GM18508 (cell line): ENCODE data around the gene SGCD.

Experiments used
- ATAC-seq: cut with Tn5 transposase; IDR thresholded peaks from one replicate; pipeline ENCODE4 v1.9.1; 2021; ENCODE audit warnings: moderate number of reproducible peaks; ENCODE audit not compliant: insufficient read depth, unreplicated experiment

The SGCD gene

DNA sequence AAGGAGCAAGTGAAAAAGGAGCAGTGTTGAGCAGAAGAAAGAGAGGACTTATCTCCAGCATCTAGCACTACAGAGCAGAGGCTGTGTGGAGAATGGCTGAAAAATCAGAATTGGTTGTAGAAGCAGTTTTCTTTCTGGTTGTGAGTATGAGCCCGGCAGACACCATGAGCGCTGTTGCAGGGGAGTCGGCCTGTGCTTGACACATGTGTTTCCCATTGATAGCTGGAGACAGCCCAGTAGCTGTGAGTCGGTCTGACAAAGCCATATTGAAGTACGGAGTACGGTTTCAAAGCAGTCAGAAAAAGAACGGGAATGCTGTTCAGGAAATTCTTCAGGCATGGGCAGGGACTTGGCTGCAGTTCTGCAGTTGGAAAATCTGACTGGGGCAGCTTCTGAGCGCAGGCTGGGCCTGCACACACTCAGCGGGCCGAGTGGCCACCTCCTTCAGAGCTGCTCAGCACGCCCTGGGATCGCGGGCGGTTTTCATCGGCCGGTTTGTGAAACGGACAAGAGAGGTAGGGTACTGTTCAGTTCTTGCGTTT is at the start of gene SGCD:
SGCD (plus strand) TSS at position 447 of the 542 bp plus-strand sequence.
- no peak for ATAC-seq

- no peak for ATAC-seq
Observed at GRCh38 chr5:156277290-156277689, 49.7 kb upstream of the SGCD start.

DNA sequence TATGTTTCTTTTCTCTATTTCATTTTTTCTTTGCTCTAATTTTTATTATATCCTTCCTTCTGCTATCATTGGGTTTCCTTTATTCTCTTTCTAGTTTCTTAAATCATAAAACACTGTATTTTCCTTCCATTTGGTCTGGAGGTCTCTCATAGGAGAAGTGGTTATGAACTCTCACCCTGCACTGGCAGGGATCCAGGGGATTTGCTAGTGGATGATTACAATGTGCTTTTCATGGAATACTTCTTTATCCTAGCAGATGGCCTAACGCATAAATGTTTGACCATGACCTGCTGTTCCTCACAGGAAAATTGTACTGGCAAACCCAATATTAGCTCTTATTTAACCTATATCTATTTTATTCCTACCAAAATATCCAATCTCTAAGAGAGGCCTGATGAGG is 31.5 kb upstream of the SGCD start:
- no peak for ATAC-seq

DNA sequence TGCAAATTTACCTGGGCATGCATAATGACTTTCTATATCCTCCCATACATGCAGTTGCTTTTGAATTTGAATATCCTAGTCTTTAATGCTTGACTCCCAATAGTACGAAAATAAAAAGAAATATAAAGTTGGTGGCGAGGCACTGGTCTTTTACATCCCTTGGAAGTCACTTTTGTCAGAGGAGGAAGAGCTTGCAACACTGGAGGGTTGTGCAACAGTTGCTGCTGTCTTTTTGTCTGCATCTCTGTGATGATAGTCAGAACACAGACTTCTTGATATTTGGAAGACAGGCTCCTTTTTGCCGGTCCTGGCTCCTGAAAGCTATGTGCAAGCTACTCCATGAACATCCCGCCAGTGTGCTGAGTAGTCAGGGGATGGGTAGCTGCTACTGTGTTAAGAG is 16.8 kb upstream of the SGCD start:
- ATAC-seq: no peak

DNA sequence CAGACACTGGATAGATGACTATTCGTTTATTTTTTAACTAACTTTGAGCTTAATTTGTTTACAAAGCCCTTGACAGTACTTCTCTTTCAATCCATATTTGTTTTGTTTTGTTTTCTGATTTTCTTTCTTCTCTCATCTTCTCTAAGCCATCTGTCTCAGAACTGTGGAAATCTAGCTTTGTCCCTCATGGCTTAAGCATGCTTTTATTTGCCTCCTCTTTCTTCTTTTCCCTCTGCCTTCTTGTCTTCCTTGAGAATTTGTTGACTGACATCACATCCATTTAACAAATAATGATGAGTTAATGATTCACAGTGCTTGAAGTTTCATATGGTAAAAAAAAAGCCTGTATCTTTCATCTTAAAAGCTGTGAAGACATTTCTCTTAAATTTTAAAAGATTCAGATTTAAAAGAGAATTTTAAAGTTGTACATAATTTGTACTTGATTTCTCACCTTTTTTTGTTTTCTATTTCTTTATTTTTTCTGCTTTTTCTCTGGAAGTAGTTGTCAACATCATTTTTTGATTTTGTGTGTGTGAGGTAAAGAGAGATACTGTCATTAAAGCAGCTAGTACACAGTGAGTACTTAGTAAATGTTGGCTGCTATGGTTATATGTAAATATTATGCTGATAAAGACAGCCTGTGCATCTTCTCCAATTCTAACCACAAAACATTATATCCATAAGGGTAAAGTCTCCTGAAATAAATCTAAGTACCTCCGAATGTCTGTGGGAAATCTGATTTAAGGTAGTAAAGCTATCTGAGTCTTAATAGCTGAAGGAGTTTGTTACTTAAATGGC is 13.9 kb upstream of the SGCD start:
- no peak for ATAC-seq

DNA sequence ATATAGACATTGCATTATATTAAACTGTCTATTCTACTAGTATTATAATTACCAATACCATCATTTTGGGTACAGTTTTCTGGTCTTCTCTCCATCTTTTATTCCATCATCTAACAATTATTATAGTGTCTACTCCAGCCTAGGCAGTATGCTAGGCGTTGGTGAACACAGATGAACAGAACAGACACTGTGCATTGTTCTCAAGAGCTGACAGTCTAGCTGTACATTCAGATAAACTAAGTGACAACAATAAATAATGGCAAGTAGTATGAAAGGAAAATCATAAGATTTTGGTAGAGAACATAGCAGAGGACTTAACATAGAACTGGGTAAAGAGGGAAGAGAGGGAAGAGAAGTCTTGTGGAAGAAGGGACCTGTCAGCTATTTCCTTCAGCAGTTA is 12.5 kb upstream of the SGCD start:
- no peak for ATAC-seq

- no peak for ATAC-seq
Observed at GRCh38 chr5:156322666-156323065, 4.3 kb upstream of the SGCD start.

GRCh38 chr5:156327296-156327695 is 332 bp downstream of the SGCD start:
- no peak for ATAC-seq

GRCh38 chr5:156328161-156328560 is 1.2 kb downstream of the SGCD start:
- no peak for ATAC-seq

DNA sequence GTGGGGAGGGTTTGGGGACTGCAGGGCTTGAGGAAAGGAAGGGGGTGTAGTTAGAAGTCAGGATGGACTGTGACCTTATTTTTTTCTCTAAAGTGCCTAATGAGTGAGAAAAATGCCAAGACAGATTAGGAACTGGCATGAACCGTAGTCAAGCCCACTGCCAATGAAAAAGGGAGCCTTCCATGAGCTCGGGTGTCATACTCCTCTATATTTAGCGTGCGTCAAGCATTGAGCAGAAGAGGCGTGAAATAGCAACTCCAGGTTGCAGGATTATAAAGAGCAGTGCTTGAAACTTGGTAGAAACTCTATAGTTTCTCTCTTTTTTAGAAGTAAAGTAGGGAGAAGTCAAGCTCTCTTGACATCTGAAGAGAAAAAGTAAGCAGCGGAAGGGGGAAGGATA is 1.8 kb downstream of the SGCD start:
- ATAC-seq: no peak

DNA sequence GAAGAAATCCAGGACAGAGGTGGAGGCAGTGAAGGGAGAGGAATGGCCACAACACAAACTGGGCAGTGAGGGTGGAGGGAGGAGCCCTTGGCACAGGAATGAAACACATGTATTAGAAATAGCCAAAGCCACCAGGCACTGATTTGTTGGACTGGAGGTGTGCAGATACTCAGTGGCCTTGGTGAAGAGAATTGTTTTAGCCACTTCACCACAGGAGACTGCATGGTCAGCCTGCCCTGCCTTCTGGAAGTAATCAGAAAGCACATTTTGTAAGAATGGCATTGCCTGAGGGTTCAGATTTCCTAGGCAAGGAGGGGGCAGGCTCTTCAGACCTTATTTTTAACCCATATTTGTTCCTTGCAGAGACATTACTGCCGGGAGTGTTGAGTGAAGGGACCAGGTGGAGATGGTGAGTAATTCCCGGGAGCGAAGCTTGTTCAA is 2.2 kb downstream of the SGCD start:
- no peak for ATAC-seq

GRCh38 chr5:156330141-156330870 is 3.3 kb downstream of the SGCD start:
- ATAC-seq: no peak

DNA sequence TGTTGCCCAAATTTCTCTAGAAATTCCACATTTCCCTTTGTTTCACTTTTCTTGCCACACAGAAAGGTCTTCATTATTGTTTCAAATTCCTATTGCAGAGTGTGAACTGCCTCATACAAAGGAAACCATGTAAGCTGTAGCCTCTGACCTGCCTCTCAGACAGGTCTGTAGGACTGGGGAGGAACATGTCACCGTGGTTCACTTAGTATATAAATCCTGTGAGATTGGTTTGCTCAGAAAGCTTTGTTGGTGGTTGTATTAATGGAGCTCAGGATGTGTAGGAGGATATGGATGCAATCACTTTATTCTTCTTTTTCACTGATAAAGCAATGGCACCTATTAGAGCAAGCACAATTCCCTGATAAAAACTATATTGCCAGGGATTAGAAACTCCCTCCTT is 4.2 kb downstream of the SGCD start:
- ATAC-seq: no peak

DNA sequence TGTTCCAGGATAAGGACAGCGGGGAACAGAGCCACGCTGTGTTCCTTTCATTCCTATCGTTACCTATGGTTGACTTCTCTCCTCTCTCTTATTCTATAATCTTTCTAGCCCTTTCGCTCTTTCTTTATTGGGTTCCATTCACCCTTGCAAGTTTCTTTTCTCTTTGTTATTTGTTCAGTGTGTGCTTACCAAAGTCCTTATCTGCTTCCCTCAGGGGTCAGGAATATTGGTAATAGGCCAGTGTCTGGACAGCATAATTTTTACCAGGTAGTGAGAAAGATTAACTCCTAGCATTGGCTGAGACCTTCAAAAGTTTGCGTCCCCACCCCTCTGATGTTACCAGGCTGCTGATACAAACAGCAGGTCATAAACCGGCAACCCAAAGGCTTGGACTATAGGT is 4.9 kb downstream of the SGCD start:
- ATAC-seq: no peak

DNA sequence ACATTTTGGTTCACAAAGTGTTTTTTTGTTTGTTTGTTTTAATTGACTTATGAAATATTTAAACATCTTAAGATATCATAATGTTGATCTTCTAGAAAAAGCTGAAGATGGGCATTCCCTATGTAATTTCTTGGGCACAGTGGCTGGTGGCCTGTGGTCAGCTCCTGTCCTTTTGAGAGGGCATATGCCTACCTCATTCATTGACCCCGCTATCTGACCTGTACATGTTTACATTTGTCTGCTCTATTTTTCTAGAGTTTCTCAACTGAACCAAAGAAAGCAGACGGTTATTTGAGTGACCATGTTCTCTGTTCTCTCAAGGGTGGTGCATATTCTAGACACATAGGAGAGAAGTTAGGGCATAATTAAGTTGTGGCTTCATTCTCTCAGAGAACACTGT is 5.3 kb downstream of the SGCD start:
- no peak for ATAC-seq

GRCh38 chr5:156339139-156339841 is 12.3 kb downstream of the SGCD start:
- ATAC-seq: no peak

- ATAC-seq: no peak
Observed at GRCh38 chr5:156340893-156341292, 13.9 kb downstream of the SGCD start.

DNA sequence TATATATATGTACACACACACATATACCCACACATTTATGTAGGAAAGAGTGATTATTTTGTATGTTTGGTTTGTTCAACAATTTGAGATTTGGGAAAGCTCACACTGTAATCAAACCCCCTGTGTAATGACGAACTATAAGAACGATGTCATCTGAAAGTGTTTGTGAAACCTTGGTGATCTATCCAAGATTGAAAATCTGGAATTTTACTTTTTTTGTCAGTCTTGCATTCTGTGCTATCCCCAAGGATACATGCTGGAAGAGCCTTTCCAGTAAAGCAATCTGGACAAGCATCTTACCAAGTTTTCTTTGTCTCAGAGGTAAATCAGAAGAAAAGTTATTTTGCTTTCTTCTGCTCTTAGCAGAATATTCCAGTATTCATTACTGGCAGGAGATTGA is 23.3 kb downstream of the SGCD start:
- no peak for ATAC-seq

DNA sequence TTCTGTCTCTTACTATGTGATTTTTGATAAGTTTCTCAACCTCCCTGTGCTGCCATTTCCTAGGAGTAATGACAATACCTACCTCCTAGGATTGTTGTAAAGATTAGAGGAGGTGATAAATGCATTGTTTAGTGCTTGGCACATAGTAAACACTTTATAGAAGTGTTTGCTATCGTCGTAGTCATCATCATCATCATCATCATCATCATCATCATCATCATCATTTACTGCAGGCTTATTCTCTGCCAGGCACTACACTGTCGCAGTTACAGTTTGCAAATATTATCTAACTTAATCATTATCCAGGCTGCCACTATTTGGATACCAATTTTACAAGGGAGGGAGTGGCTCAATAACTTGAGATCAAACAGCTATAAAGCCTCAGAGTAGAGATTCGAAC is 24.5 kb downstream of the SGCD start:
- ATAC-seq: no peak

DNA sequence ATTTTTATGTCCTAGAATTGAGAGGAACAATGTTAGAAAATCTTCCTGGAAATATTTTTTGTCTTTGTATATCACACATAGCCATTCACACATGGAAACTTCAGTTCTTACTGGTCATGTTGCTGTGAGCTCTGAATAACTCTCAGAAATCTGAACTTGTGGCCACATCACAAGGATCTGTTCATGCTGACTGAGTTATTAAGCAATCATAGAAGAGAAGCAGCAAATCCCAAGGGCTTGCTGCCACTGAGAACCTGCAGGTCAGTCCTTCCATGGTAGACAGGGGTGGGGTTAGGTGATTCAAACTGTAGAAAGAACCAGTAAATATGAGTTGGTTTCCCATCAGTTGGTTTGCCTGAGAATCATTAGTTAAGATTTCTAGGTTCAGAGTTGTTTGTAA is 27.6 kb downstream of the SGCD start:
- no peak for ATAC-seq

DNA sequence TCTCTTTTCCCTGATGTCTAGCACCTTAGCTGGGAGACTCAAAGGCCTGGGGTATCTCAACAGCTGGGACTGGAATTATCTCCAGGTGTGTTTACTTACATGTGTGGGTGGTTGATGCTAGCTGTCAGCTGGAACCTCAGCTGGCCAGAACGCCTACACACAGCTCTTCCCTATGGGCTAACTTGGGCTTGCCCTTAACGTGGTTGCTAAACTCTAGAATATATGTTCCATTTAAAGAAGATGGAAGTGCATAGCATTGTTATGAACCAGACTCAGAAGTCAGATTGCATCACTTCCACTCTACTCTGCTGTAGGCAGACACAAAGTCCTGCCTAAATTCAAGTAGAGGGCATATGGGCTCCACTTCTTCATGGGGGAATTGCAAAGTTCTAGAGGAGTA is 29.3 kb downstream of the SGCD start:
- ATAC-seq: no peak
